ENCODE results near the gene HSD17B14. TPM values are rescaled to one million over a fixed set of nuclear protein-coding genes. Genes with fewer than 3 reads are reported as not detected.
A peak's percentile ranks its signal among the peaks of the same experiment; 100 is the strongest.

The HSD17B14 gene
- total and polyA plus RNA-seq, 2 of the 8 experiments (the other 6 are each of a cell fraction or from before 2014, with no cell fraction given): 8.4 to 25.5 TPM

- no peaks in the 10 kb centered on the region for H3K79me1 ChIP-seq (ENCODE audit: low read depth, low read length)
- H2BK15ac ChIP-seq (ENCODE audit: low read length): no peak overlapping the region
- no peak overlapping the region for H2BK5ac ChIP-seq (ENCODE audit: low read depth, low read length)
- FAIRE-seq (no peak), DNase-seq (ENCODE audit: low read depth in 1 of 2, low spot score in 2 of 2) (no peak)
- CTCF ChIA-PET (ENCODE audit: partially characterized antibody): interaction anchor here (1.0 to 4.5 kb wide), 4 partner anchors 9 to 46 kb away, joined by 5 to 21 read pairs (median 6); no protein-coding TSS in a partner anchor
- no peak overlapping the region for H3K56ac ChIP-seq (replicated peaks; ENCODE audit: insufficient read length, low read depth, low read length)
- no peak overlapping the region for H2AFZ ChIP-seq (ENCODE audit: low read length)
- no peak overlapping the region for H3K9ac ChIP-seq (replicated peaks in 1 of 4; ENCODE audit: extremely low read depth in 1 of 4, low read depth in 3 of 4, low read length in 3 of 4)
- H3K23me2 ChIP-seq (ENCODE audit: low read depth, low read length): peaks cover 11% of the 10 kb centered on the region; the same call in 1 of the 2 replicates
- H4K91ac ChIP-seq (replicated peaks; ENCODE audit: insufficient read length, low read length): no peak overlapping the region
- H2BK120ac ChIP-seq (replicated peaks; ENCODE audit: low read depth, low read length): no peak overlapping the region
- H3K27me3 ChIP-seq (replicated peaks in 1 of 4; ENCODE audit: control insufficient read depth in 3 of 4, extremely low read depth in 1 of 4, insufficient read depth in 3 of 4, low read length in 3 of 4): no peaks in the 10 kb centered on the region
- H4K8ac ChIP-seq (ENCODE audit: extremely low read depth, insufficient read depth, low read length): no peak overlapping the region
- no peak overlapping the region for H4K5ac ChIP-seq (ENCODE audit: insufficient read length, low read depth, low read length)
- no peak overlapping the region for H2AK5ac ChIP-seq (ENCODE audit: low read depth, low read length)
- 0 out of 2 replicates have a peak overlapping the region, but pooled peaks have one; percentile 71 for H2BK12ac ChIP-seq (ENCODE audit: low read depth, low read length)
- H3K79me2 ChIP-seq (ENCODE audit: control insufficient read depth in 1 of 2, insufficient read depth in 2 of 2, low read length in 2 of 2): no peaks in the 10 kb centered on the region
- no peak overlapping the region for H3K4ac ChIP-seq (replicated peaks; ENCODE audit: insufficient read length, low read depth, low read length)
- no peak overlapping the region for H3K18ac ChIP-seq (ENCODE audit: extremely low read depth, low read length)
- no peak overlapping the region for H2BK20ac ChIP-seq (ENCODE audit: low read length)
- no peak overlapping the region for H3K27ac ChIP-seq (ENCODE audit: low read depth, low read length)
- no peaks in the 10 kb centered on the region for H3K9me3 ChIP-seq (ENCODE audit: insufficient read depth in 2 of 2, low read depth in 1 of 2, low read length in 1 of 2)
- H3K4me3 ChIP-seq (ENCODE audit: extremely low read depth in 1 of 4, insufficient read depth in 2 of 4, low read depth in 3 of 4, low read length in 4 of 4): no peak overlapping the region
- WGBS, 2 experiments (ENCODE audit: extremely low coverage in 1 of 2, insufficient coverage in 1 of 2, insufficient read length in 1 of 2, insufficient replicate concordance in 2 of 2, low coverage in 1 of 2, low lambda C conversion rate in 2 of 2, missing lambda C conversion rate in 1 of 2): 84% methylated on average over 5 of the region's 5 CpGs; no CpG with 5 or more reads in 1 of the 2 experiments
- no peaks in the 10 kb centered on the region for H4K20me1 ChIP-seq (replicated peaks in 1 of 2; ENCODE audit: control insufficient read depth in 1 of 2, insufficient read depth in 2 of 2, low read length in 2 of 2)
- H3K14ac ChIP-seq (ENCODE audit: insufficient read length): no peak overlapping the region
- no peak for TF ChIP-seq KDM4A (IDR thresholded peaks at IDR 0.05; ENCODE audit: low read depth, low read length, severe bottlenecking)
- no peak for TF ChIP-seq SP2 (IDR thresholded peaks at IDR 0.05; ENCODE audit: low read length)
- POLR2A ChIA-PET (ENCODE audit: partially characterized antibody): interaction anchor here (1.2 to 2.2 kb wide), 3 partner anchors 15 to 40 kb away, joined by 4 to 8 read pairs (median 8); partner anchors contain the start of gene BCAT2
- H3K4me1 ChIP-seq (replicated peaks in 1 of 4; ENCODE audit: control insufficient read depth in 3 of 4, insufficient read depth in 4 of 4, low read length in 3 of 4): peaks cover 0 to 2% (median 0%) of the 10 kb centered on the region in 4 experiments; a peak in 2 of 7 replicates
- H3K4me2 ChIP-seq (ENCODE audit: insufficient read depth in 1 of 2, low read depth in 2 of 2, low read length in 2 of 2): no peak overlapping the region; a peak in 1 of 4 replicates
- H3K36me3 ChIP-seq (ENCODE audit: control insufficient read depth in 2 of 4, insufficient read depth in 4 of 4, low read length in 3 of 4): peaks cover 0 to 16% (median 3%) of the 10 kb centered on the region in 4 experiments; a peak in 6 of 8 replicates
- no peak overlapping the region for H3K23ac ChIP-seq (ENCODE audit: insufficient read length)
Measured at GRCh38 chr19:48833977-48834376, 2.3 kb downstream of the HSD17B14 start.

Measured in H1 (cell line).